K562 (cell line): Measurements from ENCODE around the gene PLPP4. TPM values are rescaled to one million over a fixed set of nuclear protein-coding genes. Genes with fewer than 3 reads are reported as not detected.
A peak's percentile ranks its signal among the peaks of the same experiment; 100 is the strongest.

ENCODE experiments used
- ATAC-seq: fragments of 200-7000 bp; cut with Tn5 transposase; 3 replicates; pipeline ENCODE4 v1.9.1; 2020; ENCODE audit warnings: moderate library complexity
- BruUV-seq: library from RNA; stranded (reverse); fragments of 400-500 nt; replicated peaks from 2 replicates; lab custom pipeline; 2021; lab: Mats Ljungman, UMichigan
- CTCF ChIA-PET: fragments of 300-600 bp; formaldehyde crosslinking; extraction: SDS; loops from one replicate; lab custom pipeline; 2021; ENCODE audit warnings: low intra/inter-chr PET ratio; lab: Yijun Ruan, JAX
- POLR2A ChIA-PET: fragments of 300-600, 350-650 bp; sonication (Branson Sonifier 250); formaldehyde crosslinking; extraction: SDS; loops from one replicate; lab custom pipeline; 2021; ENCODE audit warnings: antibody characterized with exemption, inconsistent platforms; lab: Yijun Ruan, JAX
- DNase-seq, 4 experiments: peaks; one replicate each; pipeline versions ENCODE4 v3.0.0 to v3.0.0-alpha.2; 2011 to 2018; ENCODE audit warnings: low spot score in 3 of 4, mixed read lengths in 3 of 4; ENCODE audit errors: extremely low read depth in 1 of 4
- FAIRE-seq: peaks from 2 replicates; lab custom pipeline; 2011; peaks lifted over from hg19 to GRCh38; lab: Jason Lieb, UNC
- H2AFZ ChIP-seq: 2 replicates; pipeline ENCODE4 v1.6.0; 2011; ENCODE audit warnings: low read depth, low read length, control low read depth, inconsistent platforms
- H3K27ac ChIP-seq: fragments of 200-600 bp; 3 replicates; pipeline ENCODE4 v1.8.0; 2011; ENCODE audit warnings: low read depth, mild to moderate bottlenecking, control low read depth, inconsistent platforms, low read length, moderate library complexity, mixed read lengths; ENCODE audit errors: extremely low read depth
- H3K27me3 ChIP-seq, 2 experiments: fragments of 300-600 bp in 1 of 2; 2 replicates in 1 of 2; 3 replicates in 1 of 2; pipeline versions ENCODE4 v1.6.0 to v1.8.0; 2011; ENCODE audit warnings: inconsistent platforms in 2 of 2, low read length in 2 of 2, mild to moderate bottlenecking in 1 of 2, mixed read lengths in 1 of 2, moderate library complexity in 1 of 2; ENCODE audit not compliant: control insufficient read depth in 2 of 2, insufficient read depth in 2 of 2
- H3K36me3 ChIP-seq: fragments of 300-600 bp; 3 replicates; pipeline ENCODE4 v1.8.0; 2011; ENCODE audit warnings: mild to moderate bottlenecking, low read length, inconsistent platforms; ENCODE audit not compliant: control insufficient read depth, insufficient read depth
- H3K4me1 ChIP-seq, 2 experiments: fragments of 200-600 bp in 1 of 2; replicated peaks in 1 of 2; 2 replicates in 1 of 2; 3 replicates in 1 of 2; pipeline versions ENCODE4 v1.5.1 to v1.8.0; 2011; ENCODE audit warnings: inconsistent platforms in 2 of 2, low read length in 2 of 2, mild to moderate bottlenecking in 1 of 2, mixed read lengths in 1 of 2, moderate library complexity in 1 of 2; ENCODE audit not compliant: control insufficient read depth in 2 of 2, insufficient read depth in 2 of 2
- H3K4me2 ChIP-seq: 2 replicates; pipeline ENCODE4 v1.6.1; 2011; ENCODE audit warnings: low read length, control low read depth, inconsistent platforms, mixed read lengths; ENCODE audit not compliant: insufficient read depth
- H3K4me3 ChIP-seq: fragments of 200-600 bp; sonication (generic), shearing (Covaris generic); 2 replicates; pipeline ENCODE4 v1.5.1; 2016; ENCODE audit warnings: control low read depth, inconsistent platforms
- H3K79me2 ChIP-seq: fragments of 200-600 bp; 3 replicates; pipeline ENCODE4 v1.8.0; 2011; ENCODE audit warnings: low read length, inconsistent platforms; ENCODE audit not compliant: control insufficient read depth, insufficient read depth
- H3K9ac ChIP-seq, 2 experiments: 2 replicates each; pipeline versions ENCODE4 v1.6.0 to v1.6.1; 2011; ENCODE audit warnings: low read depth in 2 of 2, low read length in 2 of 2, control low read depth in 1 of 2, inconsistent platforms in 1 of 2, mild to moderate bottlenecking in 1 of 2, mixed read lengths in 1 of 2; ENCODE audit not compliant: insufficient read depth in 1 of 2
- H3K9me1 ChIP-seq: one replicate; pipeline ENCODE4 v1.6.0; 2011; ENCODE audit warnings: inconsistent platforms, mild to moderate bottlenecking, low read length, moderate library complexity; ENCODE audit not compliant: control insufficient read depth, insufficient read depth
- H3K9me3 ChIP-seq: replicated peaks from 2 replicates; pipeline ENCODE4 v1.5.1; 2011; ENCODE audit warnings: low read depth, low read length, inconsistent platforms; ENCODE audit not compliant: control insufficient read depth, insufficient read depth
- H4K20me1 ChIP-seq: replicated peaks from 2 replicates; pipeline ENCODE4 v1.6.1; 2011; ENCODE audit warnings: low read length, inconsistent platforms, mixed read lengths; ENCODE audit not compliant: control insufficient read depth, insufficient read depth
- NFYB ChIP-seq: IDR thresholded peaks from 2 replicates; pipeline ENCODE4 v1.6.1; 2011; ENCODE audit warnings: mild to moderate bottlenecking, moderate library complexity; ENCODE audit not compliant: insufficient read length; ENCODE audit errors: extremely low read depth
- RAD51 ChIP-seq: fragments of 450-650 bp; IDR thresholded peaks from 2 replicates; pipeline ENCODE4 v1.7.1; 2016; ENCODE audit warnings: low read depth, mild to moderate bottlenecking, borderline replicate concordance
- USF1 ChIP-seq: sonication (generic); formaldehyde crosslinking; IDR thresholded peaks from 2 replicates; pipeline ENCODE4 v1.9.0; 2022; ENCODE audit warnings: mild to moderate bottlenecking, missing genetic modification reagents
- USF2 ChIP-seq: sonication (generic); formaldehyde crosslinking; IDR thresholded peaks from 2 replicates; pipeline ENCODE4 v1.5.0; 2020; ENCODE audit warnings: missing genetic modification reagents
- WGBS: fragments of 100-300 bp; shearing (Covaris generic); methylation state at CpG from one replicate; pipeline ENCODE4 v1.1.6; 2016; ENCODE audit warnings: low coverage, mixed read lengths; ENCODE audit not compliant: insufficient coverage; ENCODE audit errors: missing lambda C conversion rate; 5-methylcytosine and 5-hydroxymethylcytosine counted together
- in situ Hi-C: fragments of 300-500 bp; cut with MboI; formaldehyde crosslinking; loops from 4 replicates; pipeline ENCODE4 v1.15.0; 2018; ENCODE audit warnings: inconsistent platforms, mixed read lengths
- intact Hi-C: fragments of 100-400 bp; cut with micrococcal nuclease; formaldehyde crosslinking; loops from 2 replicates; pipeline ENCODE4 v1.14.2; 2022
- polyA plus RNA-seq, 8 experiments: library from polyadenylated mRNA; depleted of rRNA in 4 of 8; stranded (reverse) in 5 of 8; unstranded in 3 of 8; fragments of >200 nt; fragmentation: Nextera tagmentation in 2 of 8; fragmentation: Illumina TruSeq in 1 of 8; extraction: Ambion mirVana in 2 of 8; extraction: Trizol in 1 of 8; gene quantifications; 2 replicates each; pipeline versions ENCODE4 v1.2.1 to v1.2.3, GENCODE V29; 2011 to 2014; ENCODE audit warnings: inconsistent platforms in 1 of 8, missing spikeins in 1 of 8
- total RNA-seq, 7 experiments: library from RNA; depleted of rRNA in 6 of 7; stranded (reverse); fragments of >200 nt in 6 of 7; fragmentation: Illumina TruSeq in 2 of 7; extraction: Trizol in 2 of 7; gene quantifications; 2 replicates each; pipeline versions ENCODE4 v1.2.1 to v1.2.3, GENCODE V29; 2011 to 2021; ENCODE audit warnings: low replicate concordance in 1 of 7
- TF ChIP-seq, protein P1 (sequence below), 2 experiments: IDR thresholded peaks in 1 of 2; conservative IDR thresholded peaks in 1 of 2; 2 replicates each; pipeline ENCODE4 v1.6.1; 2016; ENCODE audit warnings: low read depth in 2 of 2, mild to moderate bottlenecking in 1 of 2, missing compliant biosample characterization in 1 of 2, missing genetic modification characterization in 1 of 2, moderate library complexity in 1 of 2

Gene PLPP4
- total and polyA plus RNA-seq, 9 of the 15 experiments (the other 6 are each of a cell fraction or from before 2014, with no cell fraction given) = 0.08 TPM; not detected in 8

DNA sequence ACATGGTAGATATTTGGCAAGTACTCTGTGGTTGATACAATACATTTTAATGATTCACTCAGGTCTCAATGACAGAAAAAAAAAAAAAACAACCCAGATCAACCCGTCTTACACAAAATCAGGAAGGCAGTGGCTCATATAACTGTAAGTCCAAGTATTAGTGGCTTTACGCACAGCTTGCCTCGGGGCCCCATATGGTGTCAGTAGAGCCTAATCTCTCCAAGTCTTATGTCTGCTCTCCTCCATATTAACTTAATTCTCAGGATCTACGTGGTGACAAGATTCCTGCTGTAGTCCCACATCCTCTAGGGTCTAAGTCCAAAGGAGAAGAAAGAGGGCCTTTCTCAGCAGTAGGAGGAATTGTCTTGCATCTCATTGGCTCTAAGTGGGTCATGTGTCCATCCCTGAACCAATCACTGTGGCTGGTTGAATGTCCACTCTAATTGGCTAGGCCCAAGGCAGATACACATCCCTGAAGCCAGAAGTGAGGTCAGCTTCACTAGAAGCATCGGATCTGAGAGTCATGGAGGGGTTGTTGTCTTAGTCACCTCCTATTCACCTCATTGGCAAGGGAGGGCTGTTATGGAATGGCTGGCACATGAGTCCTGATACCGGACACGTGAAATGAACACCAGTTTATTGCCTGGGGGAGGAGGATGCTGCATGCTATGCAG lies 20.5 kb upstream of the PLPP4 start:
- intact Hi-C loops = no loop called here
- no peak overlapping the region for H2AFZ ChIP-seq
- no peaks in the 10 kb centered on the region for H3K36me3 ChIP-seq
- in situ Hi-C loops = no loop called here
- H3K9ac ChIP-seq = no peak overlapping the region
- no peaks in the 10 kb centered on the region for H4K20me1 ChIP-seq
- H3K9me3 ChIP-seq = no peaks in the 10 kb centered on the region
- BruUV-seq = no TSS peak
- CTCF ChIA-PET = no interaction called here
- TF ChIP-seq NFYB = peak; percentile 30
- TF ChIP-seq, protein P1, sequence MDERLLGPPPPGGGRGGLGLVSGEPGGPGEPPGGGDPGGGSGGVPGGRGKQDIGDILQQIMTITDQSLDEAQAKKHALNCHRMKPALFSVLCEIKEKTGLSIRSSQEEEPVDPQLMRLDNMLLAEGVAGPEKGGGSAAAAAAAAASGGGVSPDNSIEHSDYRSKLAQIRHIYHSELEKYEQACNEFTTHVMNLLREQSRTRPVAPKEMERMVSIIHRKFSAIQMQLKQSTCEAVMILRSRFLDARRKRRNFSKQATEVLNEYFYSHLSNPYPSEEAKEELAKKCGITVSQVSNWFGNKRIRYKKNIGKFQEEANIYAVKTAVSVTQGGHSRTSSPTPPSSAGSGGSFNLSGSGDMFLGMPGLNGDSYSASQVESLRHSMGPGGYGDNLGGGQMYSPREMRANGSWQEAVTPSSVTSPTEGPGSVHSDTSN (CRISPR knock-in tag; IDR thresholded peaks at IDR 0.05; ENCODE audit: low read depth) = no peak
- TF ChIP-seq, protein P1 (tag; conservative IDR thresholded peaks at IDR 0.05; ENCODE audit: low read depth) = no peak
- peak; percentile 39; the same call in 1 of the 2 replicates for TF ChIP-seq RAD51
- peak; percentile 77 for TF ChIP-seq USF2
- TF ChIP-seq USF1 (CRISPR knock-in tag) = peak; percentile 34; the same call in 1 of the 2 replicates
- H3K27ac ChIP-seq = no peak overlapping the region
- H3K4me2 ChIP-seq = no peak overlapping the region
- H3K4me1 ChIP-seq = no peaks in the 10 kb centered on the region
- no peaks in the 10 kb centered on the region for H3K9me1 ChIP-seq
- H3K27me3 ChIP-seq = no peaks in the 10 kb centered on the region
- DNase-seq (peak in 2 of 4 experiments; percentile 8 to 10), FAIRE-seq (no peak), ATAC-seq (peak; percentile 50; the same call in 1 of the 3 replicates)
- 7% methylated on average over 6 of the region's 7 CpGs for WGBS
- H3K79me2 ChIP-seq = no peaks in the 10 kb centered on the region
- POLR2A ChIA-PET = no interaction called here
- no peak overlapping the region for H3K4me3 ChIP-seq
